Measurements from ENCODE around the gene SNTG2.

SNTG2 gene

DNA sequence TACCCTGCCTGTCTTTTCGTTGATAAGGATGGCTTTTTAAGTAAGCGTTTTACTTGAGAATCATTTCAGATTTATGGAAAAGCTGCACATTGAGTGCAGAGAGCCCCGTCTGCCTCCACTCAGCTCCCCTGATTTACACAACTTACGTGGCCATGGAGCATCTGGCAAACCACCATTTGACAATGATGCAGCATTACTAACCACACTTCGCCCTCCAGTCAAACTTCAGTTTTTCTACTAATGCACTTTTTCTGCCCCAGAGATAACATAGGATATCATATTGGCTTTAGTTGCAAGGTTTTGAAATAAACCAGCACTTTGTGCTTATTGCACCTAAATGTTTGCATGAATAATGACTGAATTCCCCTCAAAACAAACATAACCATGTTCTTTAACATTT, 297.5 kb downstream of the SNTG2 start:
- no peak for DNase-seq

DNA sequence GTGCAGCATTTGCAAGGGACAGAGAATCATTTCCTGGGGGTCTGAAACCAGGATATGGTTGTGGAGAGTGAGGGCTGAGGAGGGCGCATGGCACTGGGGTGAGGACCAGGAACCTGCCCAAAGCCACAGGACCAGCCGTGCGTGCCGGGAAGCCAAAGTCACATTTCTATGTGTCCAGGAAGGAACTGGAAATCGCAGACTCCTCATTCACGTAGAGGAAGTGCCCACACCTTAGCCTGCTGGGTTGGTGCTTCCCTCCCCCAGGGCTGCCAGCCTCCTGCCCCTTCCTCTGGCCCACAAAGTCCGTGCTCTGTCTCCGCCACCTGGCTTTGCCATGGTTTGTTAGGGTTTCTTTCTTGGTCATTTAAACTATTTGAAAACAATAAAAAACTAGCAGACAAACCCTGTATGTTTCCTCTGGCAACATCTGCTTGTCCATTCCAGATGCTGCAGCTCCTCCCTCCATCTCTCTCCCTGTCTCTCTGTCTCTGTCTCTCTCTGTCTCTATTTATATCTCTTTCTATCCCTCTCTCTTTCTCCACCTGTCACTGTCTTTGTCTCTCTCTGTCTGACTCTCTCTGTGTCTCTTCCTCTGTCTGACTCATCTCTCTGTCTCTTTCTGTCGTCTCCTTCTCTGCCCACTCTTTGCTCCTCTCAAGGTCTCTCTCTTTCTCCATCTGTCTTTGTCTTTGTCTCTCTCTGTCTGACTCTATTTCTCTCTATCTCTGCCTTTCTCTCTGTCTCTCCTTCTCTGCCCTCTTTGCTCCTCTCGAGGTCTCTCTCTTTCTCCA, 299.4 kb downstream of the SNTG2 start:
- no peak for DNase-seq

DNA sequence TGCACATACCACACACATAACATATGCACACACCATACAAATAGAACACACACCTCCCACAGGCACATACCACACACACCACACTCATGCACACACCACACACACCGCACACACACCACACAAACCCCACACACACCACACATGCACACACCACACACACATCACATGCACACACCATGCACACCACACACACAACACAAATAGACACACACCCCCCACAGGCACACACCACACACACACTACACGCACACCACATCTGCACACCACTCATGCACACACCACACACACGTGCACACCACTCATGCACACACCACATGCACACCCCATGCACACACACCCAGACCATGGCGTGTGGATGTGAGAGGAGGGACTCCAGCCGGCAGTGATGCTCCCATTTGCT, 300.9 kb downstream of the SNTG2 start:
- no peak for DNase-seq

DNA sequence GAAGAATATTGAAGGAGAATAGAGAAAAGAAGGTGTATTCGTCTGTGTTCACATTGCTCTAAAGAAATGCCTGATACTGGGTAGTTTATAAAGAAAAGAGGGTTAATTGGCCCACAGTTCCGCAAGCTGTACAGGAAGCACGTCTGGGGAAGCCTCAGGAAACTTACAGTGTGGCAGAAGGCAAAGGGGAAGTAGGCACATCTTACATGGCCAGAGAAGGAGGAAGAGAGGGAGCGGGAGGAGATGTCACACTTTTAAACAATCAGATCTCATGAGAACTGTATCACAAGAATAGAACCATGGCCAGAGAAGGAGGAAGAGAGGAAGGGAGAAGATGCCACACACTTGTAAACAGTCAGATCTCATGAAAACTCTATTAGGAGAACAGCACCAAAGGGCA, 303.0 kb downstream of the SNTG2 start:
- no peak for DNase-seq

DNA sequence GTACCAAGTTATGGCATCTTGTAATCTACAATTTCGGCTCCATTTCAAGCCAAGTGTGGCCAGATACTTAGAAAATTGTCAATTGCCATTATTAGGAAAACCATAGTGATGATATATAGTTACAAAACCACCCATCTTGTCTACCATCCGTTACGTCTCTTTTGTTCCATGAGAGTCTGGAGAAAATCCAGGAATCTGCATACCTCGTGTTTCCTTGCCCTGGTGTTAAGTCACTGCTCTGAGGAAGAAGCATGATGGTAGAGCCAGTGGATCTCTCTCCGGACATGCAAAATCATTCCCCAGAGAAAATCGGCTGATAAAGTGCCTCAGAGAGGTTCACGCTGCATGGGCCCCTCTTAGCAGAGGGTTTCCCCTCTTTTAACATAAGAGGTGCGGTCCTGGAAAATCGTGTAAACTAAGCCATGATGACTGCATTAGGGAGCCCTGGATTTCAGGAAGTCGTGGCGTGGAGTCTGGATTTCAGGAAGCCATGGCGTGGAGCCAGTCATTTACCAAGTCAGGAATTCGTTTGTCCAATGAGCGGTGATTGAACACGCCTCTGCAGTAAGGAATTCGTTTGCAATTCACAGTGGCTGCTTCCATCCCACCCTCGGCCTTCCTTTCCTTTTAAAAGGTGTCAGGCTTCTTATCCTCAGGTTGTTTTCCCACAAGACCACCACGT, 304.2 kb downstream of the SNTG2 start:
- no peak for DNase-seq

DNA sequence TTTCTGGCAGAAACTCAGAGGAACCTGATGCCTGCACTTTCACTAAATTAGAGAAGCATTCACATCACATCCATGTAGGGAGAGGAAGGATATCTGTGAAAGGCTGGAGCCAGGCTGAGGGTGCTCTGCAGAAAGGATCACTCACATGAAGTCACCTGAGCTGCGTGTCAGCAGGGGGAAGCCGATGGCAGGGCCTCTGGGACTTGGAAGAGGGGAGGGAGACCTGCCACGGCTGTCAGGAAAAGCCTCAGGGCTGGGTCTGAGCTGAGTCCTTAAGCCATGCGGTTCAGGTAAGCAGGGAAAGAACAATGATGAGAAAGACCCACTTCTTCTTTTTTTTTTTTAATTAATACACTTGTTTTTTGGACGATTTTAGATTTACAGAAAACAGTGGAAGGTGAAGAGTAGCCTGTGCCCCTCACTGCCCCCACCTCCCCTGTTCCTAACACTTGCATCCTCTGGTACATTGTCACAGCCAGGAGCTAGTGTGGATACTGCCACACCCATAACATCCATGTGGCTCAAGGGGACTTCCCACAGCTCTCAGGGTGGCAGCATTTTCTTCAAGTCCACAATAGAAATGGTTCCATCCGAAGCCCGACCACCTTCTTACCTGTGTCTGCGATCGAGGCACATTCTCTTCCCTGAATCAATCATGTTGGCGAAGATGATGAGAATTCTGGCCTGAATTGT, 306.1 kb downstream of the SNTG2 start:
- DNase-seq, result no peak

DNA sequence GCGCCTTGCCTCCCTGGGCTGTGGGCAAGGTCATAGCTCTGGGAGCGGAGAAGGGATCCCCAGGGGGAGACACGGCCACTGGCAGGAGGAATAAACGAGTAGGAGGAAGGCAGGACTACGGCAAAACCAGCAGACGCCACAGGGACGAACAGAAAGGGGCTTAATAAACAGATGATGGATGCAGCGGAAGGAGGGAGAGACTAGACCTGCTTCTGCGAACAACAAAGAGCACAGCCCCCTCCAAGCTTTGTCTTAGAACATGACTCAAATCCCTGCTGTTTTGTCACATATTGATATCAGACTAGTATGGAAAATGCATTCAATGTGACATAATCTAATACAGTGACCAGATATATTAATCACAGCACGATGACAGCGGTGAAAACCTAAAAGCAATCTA, 306.7 kb downstream of the SNTG2 start:
- DNase-seq, result no peak

DNA sequence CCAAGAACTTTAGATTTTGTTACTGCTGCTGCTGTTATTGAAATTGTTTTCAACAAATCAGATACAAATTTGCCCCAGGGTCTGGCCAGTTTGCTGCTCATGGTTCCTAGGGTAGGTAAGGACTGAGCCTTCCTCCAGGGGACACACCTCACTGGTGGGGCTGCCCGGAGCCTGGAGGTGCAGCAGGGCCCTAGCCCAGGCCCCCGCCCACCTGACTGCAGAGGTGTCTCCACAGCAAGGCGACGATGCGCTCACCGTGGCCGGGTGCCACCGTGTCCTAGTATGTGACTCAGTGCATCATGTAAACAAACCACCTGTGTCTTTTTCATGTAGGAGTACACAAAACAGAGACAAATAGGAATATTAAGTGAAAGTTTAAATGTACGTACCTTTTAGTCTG, 309.1 kb downstream of the SNTG2 start:
- no peak for DNase-seq

DNA sequence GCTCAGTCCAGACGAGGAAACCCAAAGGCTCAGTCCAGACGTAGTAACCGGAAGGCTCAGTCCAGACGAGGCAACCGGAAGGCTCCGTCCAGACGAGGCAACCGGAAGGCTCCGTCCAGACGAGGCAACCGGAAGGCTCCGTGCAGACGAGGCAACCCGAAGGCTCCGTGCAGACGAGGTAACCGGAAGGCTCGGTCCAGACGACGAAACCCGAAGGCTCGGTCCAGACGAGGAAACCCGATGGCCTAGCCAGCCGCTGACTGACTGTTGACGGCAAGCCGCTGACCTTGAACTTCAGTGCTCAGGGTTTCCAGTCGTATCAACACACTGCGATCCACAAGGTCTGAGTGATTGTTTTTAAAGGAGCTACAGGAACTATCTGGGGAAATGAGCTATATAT, 312.0 kb downstream of the SNTG2 start:
- DNase-seq, result no peak

DNA sequence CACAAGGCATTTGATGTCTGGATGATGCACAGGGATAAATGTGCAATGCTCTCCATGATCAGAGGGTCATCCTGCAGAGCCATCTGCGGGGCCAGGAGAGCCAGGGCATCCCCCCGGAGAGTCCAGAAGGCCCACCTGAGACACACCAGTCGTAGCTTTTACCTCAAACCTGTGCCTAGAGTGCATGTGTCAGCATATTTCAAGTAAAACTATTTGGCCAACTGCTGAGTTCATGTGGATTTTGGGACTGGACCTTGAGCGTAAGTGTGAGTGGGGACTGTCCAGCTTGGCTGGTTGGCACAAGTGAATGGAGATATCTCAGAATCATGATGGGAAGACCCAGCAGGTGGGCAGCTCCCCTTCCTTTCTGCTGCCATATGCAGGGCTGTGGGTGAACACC, 314.8 kb downstream of the SNTG2 start:
- DNase-seq, result no peak

DNA sequence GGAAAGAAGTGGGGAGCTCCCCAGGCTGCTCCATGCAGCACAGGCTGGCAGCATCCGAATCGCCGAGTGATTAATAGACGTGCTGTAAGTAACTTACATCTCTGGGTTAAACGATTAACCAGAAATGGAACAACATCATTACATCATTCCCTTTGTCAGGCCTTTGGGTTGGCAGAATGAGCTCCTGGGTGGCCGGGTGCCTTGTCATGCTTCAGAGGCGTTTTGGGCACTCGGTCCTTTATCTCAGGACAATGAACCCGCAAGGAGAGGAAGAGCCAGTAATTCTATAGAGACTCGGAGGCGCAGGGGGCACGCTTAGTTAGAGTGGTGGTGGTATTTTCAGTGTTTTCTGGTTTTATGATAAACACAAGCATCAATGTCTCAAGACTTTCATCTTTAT, 315.7 kb downstream of the SNTG2 start:
- DNase-seq, result no peak

DNA sequence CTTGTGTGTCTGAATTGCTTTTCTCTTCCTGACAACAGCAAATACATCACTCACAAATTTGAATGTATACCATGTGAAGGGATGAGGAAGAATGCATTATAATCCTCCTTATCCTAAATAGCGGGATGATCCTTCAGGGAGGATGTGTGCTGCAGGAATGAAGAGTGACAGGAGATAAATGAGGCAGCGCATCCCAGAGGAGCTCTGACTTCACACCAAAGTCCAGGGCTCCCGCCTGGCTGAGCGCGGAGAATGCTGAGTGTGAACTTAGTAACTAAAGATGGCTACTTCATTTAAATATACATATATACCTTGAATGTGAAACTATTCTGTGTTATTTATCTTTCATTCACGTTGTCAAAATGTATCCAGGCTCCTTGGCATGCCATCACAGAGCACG, 317.4 kb downstream of the SNTG2 start:
- no peak for DNase-seq

DNA sequence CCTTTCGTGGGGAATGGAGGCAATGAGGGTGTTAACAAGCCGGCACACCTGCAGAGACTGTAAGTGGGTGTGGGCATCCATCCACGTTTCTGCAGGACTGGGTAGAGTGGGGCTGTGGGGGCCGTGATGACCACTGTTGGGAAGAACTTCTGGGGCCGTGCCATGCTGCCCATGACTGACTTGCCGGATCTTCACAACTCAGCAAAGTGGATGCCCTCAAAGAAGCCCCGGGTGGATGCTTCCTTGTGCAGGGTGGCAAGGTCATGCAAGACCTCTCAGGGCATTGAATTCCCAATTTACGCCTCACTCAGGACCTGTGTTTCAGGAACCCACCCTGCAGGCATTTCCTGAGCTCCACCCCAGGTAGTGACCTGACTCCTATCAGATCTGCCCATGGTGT, 319.2 kb downstream of the SNTG2 start:
- DNase-seq, result no peak

DNA sequence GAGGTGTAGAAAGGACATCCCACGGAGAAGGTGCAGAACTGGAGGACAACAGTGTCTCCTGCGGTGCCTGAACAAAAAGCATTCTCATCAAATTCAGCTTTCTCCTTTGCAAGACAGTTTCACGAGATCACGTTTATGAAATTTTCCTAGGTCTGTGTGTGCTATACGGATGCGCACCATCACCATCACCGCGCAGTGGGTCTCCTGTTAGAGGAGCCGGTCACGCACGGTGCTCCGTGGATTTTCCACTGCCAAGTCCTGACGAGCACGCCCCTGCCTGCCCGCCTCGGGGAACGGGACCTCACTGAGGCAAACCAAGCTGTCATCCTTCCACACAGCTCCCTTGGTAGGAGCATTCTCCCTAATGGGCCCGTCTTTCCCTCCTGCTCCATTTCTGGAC, 322.2 kb downstream of the SNTG2 start:
- DNase-seq, result no peak

DNA sequence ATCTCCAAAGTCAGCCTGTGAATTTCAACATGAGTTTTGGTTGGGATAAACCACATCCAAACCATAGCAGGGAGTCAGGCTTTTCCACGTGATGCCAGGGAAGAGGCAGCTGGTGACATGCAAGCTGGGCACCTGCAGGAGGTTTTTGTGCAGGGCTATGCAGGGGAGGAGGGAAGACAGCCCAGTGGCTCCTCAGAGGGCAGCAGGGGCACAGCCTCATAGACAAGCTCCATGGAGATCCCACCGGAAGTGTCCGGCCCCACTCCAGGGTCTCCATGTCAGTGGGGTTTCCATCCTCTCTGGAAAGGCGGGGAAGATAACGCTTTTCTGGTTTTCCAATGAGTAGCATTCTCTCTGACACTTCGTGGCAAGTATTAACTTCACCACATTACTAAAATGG, 327.0 kb downstream of the SNTG2 start:
- no peak for DNase-seq

DNA sequence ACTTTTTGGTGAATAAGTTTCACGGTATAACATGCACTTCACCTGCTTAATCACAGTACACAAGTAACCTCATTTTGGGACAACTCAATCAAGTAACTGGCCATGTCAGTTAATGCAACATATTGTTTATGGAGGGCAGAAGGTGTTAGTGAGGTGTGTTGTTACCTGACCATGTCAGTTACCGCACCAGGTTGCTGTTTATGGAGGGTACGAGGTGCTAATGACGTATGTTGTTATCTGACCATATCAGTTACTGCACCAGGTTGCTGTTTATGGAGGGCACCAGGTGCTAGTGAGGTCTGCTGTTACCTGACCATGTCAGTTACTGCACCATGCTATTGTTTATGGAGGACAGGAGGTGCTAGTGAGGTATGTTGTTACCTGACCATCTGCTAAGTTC, 327.5 kb downstream of the SNTG2 start:
- no peak for DNase-seq

DNA sequence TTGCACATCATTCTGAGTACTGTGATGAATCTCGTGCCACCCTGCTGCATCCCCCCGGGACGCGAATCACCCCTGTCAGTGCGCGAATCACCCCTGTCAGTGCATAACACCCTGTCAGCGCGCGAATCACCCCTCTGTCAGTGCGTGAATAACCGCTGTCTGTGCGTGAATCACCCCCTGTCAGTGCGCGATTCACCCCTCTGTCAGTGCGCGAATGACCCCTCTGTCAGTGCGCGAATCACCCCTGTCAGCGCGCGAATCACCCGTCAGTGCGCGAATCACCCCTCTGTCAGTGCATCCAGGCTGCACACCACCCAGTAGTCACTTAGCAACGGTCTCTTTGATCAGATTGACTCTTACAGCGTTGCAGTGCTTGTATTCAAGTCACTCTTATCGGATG, 328.2 kb downstream of the SNTG2 start:
- no peak for DNase-seq

DNA sequence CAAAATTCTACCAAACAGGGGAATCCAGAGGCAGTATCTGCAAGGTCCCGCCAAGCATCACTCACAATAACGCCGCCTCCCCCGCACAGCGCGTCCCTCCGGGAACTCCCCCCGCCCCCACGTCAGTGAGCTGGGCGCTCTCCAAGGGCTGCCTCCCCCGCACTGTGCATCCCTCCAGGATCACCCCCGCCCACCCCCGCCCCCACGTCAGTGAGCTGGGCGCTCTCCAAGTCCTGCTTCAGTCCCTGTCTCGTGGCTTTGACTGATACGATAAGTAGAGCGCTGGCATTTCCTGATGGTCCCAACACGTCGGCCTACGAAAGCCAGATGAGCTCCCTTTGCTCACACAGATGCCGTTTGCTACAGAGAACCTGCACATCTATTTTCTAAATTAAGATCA, 331.9 kb downstream of the SNTG2 start:
- DNase-seq, result no peak

DNA sequence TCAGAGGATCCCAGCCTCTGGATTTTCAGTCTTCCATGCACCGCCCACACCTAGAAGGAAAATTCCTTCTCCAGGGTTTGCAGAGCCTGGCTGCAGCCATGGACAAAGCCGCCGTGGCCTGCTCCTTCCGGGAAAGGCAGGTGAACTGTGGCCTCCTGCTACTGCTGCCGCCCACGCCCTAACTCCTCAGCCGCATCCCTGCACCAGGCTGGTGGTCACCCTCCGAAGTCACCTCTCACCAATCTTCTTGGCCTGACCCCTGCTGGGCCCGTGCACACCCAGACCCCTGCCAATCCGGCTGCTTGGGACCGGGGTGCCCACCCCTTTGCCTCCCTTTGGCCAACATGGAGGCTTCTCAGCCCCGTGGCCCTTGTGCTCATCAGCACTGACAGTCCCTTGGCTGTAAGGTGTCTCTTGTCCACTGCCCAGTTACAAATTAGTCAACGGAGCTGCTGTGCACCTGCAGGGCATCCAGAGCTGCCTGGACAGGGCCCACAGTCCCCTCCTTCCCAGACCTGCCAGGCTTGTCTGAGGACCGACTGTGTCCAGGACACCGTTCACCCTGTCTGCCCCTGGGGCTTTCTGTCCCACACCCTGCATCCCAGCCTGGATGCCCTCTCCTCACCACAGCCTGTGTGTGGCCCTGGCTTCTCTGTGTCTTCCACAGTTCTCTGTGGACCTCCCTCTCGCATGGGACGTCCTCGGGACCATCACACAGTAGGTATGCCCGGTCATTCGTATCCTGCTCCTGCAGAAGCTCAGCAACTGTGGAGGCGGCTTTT, 332.6 kb downstream of the SNTG2 start:
- no peak for DNase-seq

DNA sequence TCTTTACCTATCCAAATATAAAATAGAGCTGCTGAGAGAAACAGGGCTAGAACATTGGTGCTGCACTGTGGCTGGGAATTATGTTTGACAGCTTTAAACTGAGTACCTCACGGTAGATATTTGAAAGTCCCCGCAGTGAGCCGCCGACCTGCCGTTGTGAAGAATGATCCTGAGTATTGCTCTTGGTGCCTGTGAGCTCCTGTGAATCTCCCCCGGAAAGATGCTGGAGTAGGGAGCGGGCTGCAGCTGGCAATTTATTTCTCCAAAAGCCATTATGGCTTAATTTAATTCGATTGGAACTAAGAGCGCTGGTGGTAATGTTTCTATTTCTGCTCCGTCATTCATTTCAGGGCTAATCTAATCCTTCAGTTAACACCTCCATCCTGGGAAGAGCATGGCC, 333.2 kb downstream of the SNTG2 start:
- no peak for DNase-seq

DNA sequence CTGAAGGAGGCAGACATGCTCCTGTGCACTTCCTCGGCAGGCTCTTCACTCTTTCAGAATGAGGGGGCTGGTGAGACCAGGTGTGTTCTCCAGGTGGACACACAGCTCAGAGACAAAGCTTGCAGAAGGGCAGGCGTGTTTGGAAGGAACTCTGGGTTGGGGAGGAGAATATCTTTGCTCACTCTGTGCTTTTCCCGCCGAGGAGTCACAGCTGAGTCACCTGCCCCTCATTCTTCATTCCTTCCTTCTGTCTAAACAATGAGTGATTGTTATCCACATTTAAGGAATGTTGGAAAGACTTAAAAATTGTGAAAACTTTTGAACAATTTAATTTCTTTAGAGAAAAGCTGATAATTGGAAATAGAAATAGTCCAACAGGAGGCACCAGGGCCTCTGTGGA, 336.3 kb downstream of the SNTG2 start:
- DNase-seq, result no peak

DNA sequence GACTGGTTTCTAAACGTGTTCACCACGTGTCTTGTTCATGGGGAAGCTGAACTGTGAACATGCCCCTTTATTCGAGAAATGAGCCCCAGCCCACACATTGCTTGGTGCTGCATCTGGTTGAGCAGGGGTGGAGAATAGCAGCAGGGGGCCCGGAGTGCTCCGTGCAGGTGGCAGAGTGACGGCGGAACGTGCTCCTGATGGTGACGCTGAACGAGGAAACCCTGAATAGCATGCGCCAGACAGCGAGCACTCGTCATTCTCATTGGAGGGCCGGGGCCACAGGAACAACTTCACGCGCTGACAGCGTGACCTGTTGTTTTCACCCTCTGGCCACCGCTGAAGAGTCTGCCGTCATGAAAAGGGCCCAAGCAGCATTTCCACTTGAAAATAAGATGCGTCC, 336.8 kb downstream of the SNTG2 start:
- no peak for DNase-seq

DNA sequence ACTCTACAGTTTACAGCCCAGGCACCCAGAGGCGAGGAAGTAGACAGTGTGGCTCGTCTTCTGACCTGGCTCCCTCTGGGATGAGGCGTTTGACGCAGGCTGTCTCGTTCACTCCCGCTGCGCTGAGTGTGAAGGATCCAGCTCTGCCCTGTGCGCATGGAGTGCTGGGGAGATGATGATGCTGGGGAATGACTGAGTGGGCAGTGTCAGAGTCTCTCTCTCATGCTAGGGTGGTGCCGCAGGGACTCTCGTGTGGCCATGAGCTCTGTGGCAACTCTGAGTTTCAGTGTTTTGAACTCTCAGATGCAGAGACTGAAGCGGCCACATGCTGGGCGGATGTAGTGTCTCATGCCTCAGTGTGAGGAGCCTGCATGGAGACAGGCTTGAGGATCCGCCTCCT, 344.3 kb downstream of the SNTG2 start:
- no peak for DNase-seq

DNA sequence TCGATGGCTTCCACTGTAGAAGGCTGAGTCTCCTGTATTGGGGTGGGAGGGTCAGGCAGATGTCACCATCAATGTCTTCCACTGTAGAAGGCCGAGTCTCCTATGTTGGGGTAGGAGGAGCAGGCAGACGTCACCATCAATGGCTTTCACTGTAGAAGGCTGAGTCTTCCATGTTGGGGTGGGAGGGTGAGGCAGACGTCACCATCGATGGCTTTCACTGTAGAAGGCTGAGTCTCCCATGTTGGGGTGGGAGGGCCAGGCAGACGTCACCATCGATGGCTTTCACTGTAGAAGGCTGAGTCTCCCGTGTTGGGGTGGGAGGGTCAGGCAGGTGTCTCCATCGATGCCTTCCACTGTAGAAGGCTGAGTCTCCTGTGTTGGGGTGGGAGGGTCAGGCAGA, 345.1 kb downstream of the SNTG2 start:
- DNase-seq, result no peak

Measured in NCI-H2029 treated with DMSO at 0.1 percent for 48 hours (cell line).